GM23338 (cell line): ENCODE results near the gene TMEM139. TPM values are rescaled to one million over a fixed set of nuclear protein-coding genes. Genes with fewer than 3 reads are reported as not detected.

Source experiments
- ATAC-seq: fragments of 200-7000 bp; cut with Tn5 transposase; 3 replicates; pipeline ENCODE4 v1.9.1; 2020
- DNase-seq: peaks from one replicate; pipeline ENCODE4 v3.0.0-alpha.2; 2015; ENCODE audit warnings: low spot score
- H2AFZ ChIP-seq: fragments of 200-600 bp; sonication (generic); 2 replicates; pipeline ENCODE4 v1.8.0; 2016; ENCODE audit warnings: antibody characterized with exemption, mild to moderate bottlenecking, moderate library complexity
- H3F3A ChIP-seq: fragments of 200-600 bp; sonication (generic); replicated peaks from 2 replicates; pipeline ENCODE4 v1.8.0; 2017; ENCODE audit warnings: antibody characterized with exemption, mixed run types, low read depth
- H3K27ac ChIP-seq: fragments of 200-600 bp; sonication (generic); 2 replicates; pipeline ENCODE4 v1.6.1; 2016; ENCODE audit warnings: low read depth
- H3K27me3 ChIP-seq: fragments of 200-600 bp; sonication (generic); 2 replicates; pipeline ENCODE4 v1.8.0; 2016; ENCODE audit warnings: mild to moderate bottlenecking, mixed run types, moderate library complexity; ENCODE audit not compliant: insufficient read depth
- H3K36me3 ChIP-seq: fragments of 200-600 bp; sonication (generic); 2 replicates; pipeline ENCODE4 v1.8.0; 2016; ENCODE audit warnings: mild to moderate bottlenecking; ENCODE audit not compliant: insufficient read depth
- H3K4me1 ChIP-seq: fragments of 200-600 bp; sonication (generic); 2 replicates; pipeline ENCODE4 v1.8.0; 2016; ENCODE audit warnings: mild to moderate bottlenecking, moderate library complexity; ENCODE audit not compliant: insufficient read depth
- H3K4me2 ChIP-seq: fragments of 200-600 bp; sonication (generic); 2 replicates; pipeline ENCODE4 v1.7.1; 2017; ENCODE audit warnings: mixed run types
- H3K4me3 ChIP-seq: fragments of 200-600 bp; sonication (generic); 2 replicates; pipeline ENCODE4 v1.6.1; 2016; ENCODE audit warnings: mixed run types
- H3K79me2 ChIP-seq: fragments of 200-600 bp; sonication (generic); replicated peaks from 2 replicates; pipeline ENCODE4 v1.8.0; 2017; ENCODE audit warnings: mild to moderate bottlenecking; ENCODE audit not compliant: insufficient read depth
- H3K9me2 ChIP-seq: fragments of 200-600 bp; sonication (generic); 2 replicates; pipeline ENCODE4 v1.8.0; 2017; ENCODE audit not compliant: insufficient read depth
- H4K20me1 ChIP-seq: fragments of 200-600 bp; sonication (generic); replicated peaks from 2 replicates; pipeline ENCODE4 v1.8.0; 2017; ENCODE audit warnings: mild to moderate bottlenecking; ENCODE audit not compliant: insufficient read depth
- H3K27ac Mint-ChIP-seq: 2 replicates; pipeline ENCODE4 v1.8.0; 2020; ENCODE audit warnings: inconsistent platforms, mild to moderate bottlenecking, moderate library complexity, mixed read lengths
- H3K27me3 Mint-ChIP-seq: 3 replicates; pipeline ENCODE4 v1.8.0; 2022; ENCODE audit warnings: low read depth, mild to moderate bottlenecking, moderate library complexity, mixed read lengths, inconsistent platforms; ENCODE audit not compliant: insufficient read depth, poor library complexity
- H3K36me3 Mint-ChIP-seq: 3 replicates; pipeline ENCODE4 v1.8.0; 2021; ENCODE audit warnings: low read depth, mild to moderate bottlenecking, inconsistent platforms, moderate library complexity, mixed read lengths
- H3K4me1 Mint-ChIP-seq: 3 replicates; pipeline ENCODE4 v1.8.0; 2020; ENCODE audit warnings: mild to moderate bottlenecking, inconsistent platforms, mixed read lengths
- H3K4me3 Mint-ChIP-seq: 3 replicates; pipeline ENCODE4 v1.8.0; 2021; ENCODE audit warnings: moderate library complexity, mild to moderate bottlenecking, inconsistent platforms, mixed read lengths
- H3K9me3 Mint-ChIP-seq: 3 replicates; pipeline ENCODE4 v1.8.0; 2020; ENCODE audit warnings: moderate library complexity, mild to moderate bottlenecking, inconsistent platforms, mixed read lengths
- CREB1 ChIP-seq: fragments of 250-450 bp; sonication (Bioruptor Pico); IDR thresholded peaks from 2 replicates; pipeline ENCODE4 v1.5.0; 2020; ENCODE audit warnings: low read depth, mild to moderate bottlenecking, moderate library complexity
- CTCF ChIP-seq, 2 experiments: fragments of 200-600 bp in 1 of 2; sonication (generic) in 1 of 2; conservative IDR thresholded peaks; 2 replicates each; pipeline versions ENCODE4 v1.5.1 to v1.6.1; 2016 to 2017; ENCODE audit warnings: antibody characterized with exemption in 2 of 2, low read depth in 2 of 2, mild to moderate bottlenecking in 2 of 2, moderate library complexity in 1 of 2
- ETS1 ChIP-seq: IDR thresholded peaks from 2 replicates; pipeline ENCODE4 v1.6.1; 2016; ENCODE audit warnings: antibody characterized with exemption
- EZH2 ChIP-seq: fragments of 200-600 bp; sonication (generic); IDR thresholded peaks from one replicate; pipeline ENCODE4 v1.8.0; 2017; ENCODE audit warnings: antibody characterized with exemption, mild to moderate bottlenecking, low read depth; ENCODE audit not compliant: unreplicated experiment
- EZH2phosphoT487 ChIP-seq: fragments of 200-600 bp; sonication (generic); IDR thresholded peaks from one replicate; pipeline ENCODE4 v1.8.1; 2018; ENCODE audit warnings: antibody characterized with exemption; ENCODE audit not compliant: unreplicated experiment
- JUNB ChIP-seq: IDR thresholded peaks from one replicate; pipeline ENCODE4 v1.6.1; 2016; ENCODE audit warnings: antibody characterized with exemption; ENCODE audit not compliant: unreplicated experiment
- NANOG ChIP-seq: IDR thresholded peaks from 2 replicates; pipeline ENCODE4 v1.6.1; 2016; ENCODE audit warnings: antibody characterized with exemption, borderline replicate concordance
- POLR2AphosphoS5 ChIP-seq: IDR thresholded peaks from 2 replicates; pipeline ENCODE4 v1.6.1; 2016; ENCODE audit warnings: antibody characterized with exemption, low read depth
- REST ChIP-seq: IDR thresholded peaks from one replicate; pipeline ENCODE4 v1.6.1; 2018; ENCODE audit warnings: antibody characterized with exemption; ENCODE audit not compliant: unreplicated experiment
- STAT1 ChIP-seq: IDR thresholded peaks from one replicate; pipeline ENCODE4 v1.6.1; 2016; ENCODE audit warnings: antibody characterized with exemption; ENCODE audit not compliant: unreplicated experiment
- ZNF114 ChIP-seq: fragments of 250-450 bp; sonication (Bioruptor Pico); IDR thresholded peaks from 2 replicates; pipeline ENCODE4 v1.5.0; 2020; ENCODE audit warnings: mild to moderate bottlenecking, moderate library complexity
- ZNF331 ChIP-seq: fragments of 250-450 bp; sonication (Bioruptor Pico); IDR thresholded peaks from 2 replicates; pipeline ENCODE4 v1.5.0; 2020; ENCODE audit warnings: low read depth, mild to moderate bottlenecking, moderate library complexity
- ZNF462 ChIP-seq: fragments of 250-450 bp; sonication (Bioruptor Pico); IDR thresholded peaks from 2 replicates; pipeline ENCODE4 v1.5.0; 2020; ENCODE audit warnings: mild to moderate bottlenecking, moderate library complexity
- polyA plus RNA-seq: library from polyadenylated mRNA; unstranded; fragments of >200 nt; fragmentation: Nextera tagmentation; extraction: Ambion mirVana; gene quantifications from 2 replicates; pipeline ENCODE4 v1.2.1, GENCODE V29; 2016
- total RNA-seq: library from RNA; depleted of rRNA; stranded (reverse); fragments of >200 nt; shearing (Covaris generic); gene quantifications from 2 replicates; pipeline ENCODE4 v1.2.3, GENCODE V29; 2014

TMEM139 gene
- total and polyA plus RNA-seq, 2 experiments from 2014 or later, result 3.3 to 3.6 TPM

GRCh38 chr7:143327903-143328302 is 43.1 kb downstream of the TMEM139 start:
- no peaks in the 10 kb centered on the region for H3K9me3 Mint-ChIP-seq
- Histone ChIP-seq H3K4me2 (no peak overlapping the region), H3F3A (no peaks in the 10 kb centered on the region), H3K9me2 (peaks cover 3% of the 10 kb centered on the region; the same call in 1 of the 2 replicates), H3K36me3 (no peaks in the 10 kb centered on the region), H3K27ac (no peak overlapping the region), H2AFZ (no peak overlapping the region; the same call in 1 of the 2 replicates), H4K20me1 (no peaks in the 10 kb centered on the region), H3K4me1 (peaks cover 24% of the 10 kb centered on the region), H3K79me2 (no peaks in the 10 kb centered on the region), H3K27me3 (no peaks in the 10 kb centered on the region), H3K4me3 (no peak overlapping the region)
- H3K4me3 Mint-ChIP-seq, result no peak overlapping the region
- ATAC-seq (no peak), DNase-seq (no peak)
- no peak for TF ChIP-seq REST
- TF ChIP-seq ETS1, result no peak
- TF ChIP-seq CTCF (conservative IDR thresholded peaks at IDR 0.05; ENCODE audit: low read depth in 2 of 2), result no peak
- TF ChIP-seq EZH2phosphoT487, result no peak
- TF ChIP-seq ZNF462 (CRISPR knock-in tag), result no peak
- TF ChIP-seq CREB1 (CRISPR knock-in tag), result no peak
- TF ChIP-seq ZNF331 (CRISPR knock-in tag), result no peak
- no peak for TF ChIP-seq EZH2
- no peak for TF ChIP-seq NANOG
- no peak for TF ChIP-seq JUNB
- no peak for TF ChIP-seq POLR2AphosphoS5
- no peak for TF ChIP-seq ZNF114 (CRISPR knock-in tag)
- TF ChIP-seq STAT1, result no peak
- H3K27ac Mint-ChIP-seq, result no peak overlapping the region
- no peaks in the 10 kb centered on the region for H3K36me3 Mint-ChIP-seq
- peaks cover 10% of the 10 kb centered on the region for H3K27me3 Mint-ChIP-seq
- peaks cover 25% of the 10 kb centered on the region for H3K4me1 Mint-ChIP-seq
